CD4-positive, alpha-beta memory T cell (primary cell): ENCODE data around the gene GIT2. TPM values are rescaled to one million over a fixed set of nuclear protein-coding genes. Genes with fewer than 3 reads are reported as not detected.

Experiments
- CTCF ChIA-PET: fragments of 350-600 bp; sonication (Branson Sonifier 250); formaldehyde crosslinking; loops from one replicate; lab custom pipeline; 2021; ENCODE audit warnings: inconsistent platforms; ENCODE audit not compliant: partially characterized antibody; lab: Charles Lee
- POLR2A ChIA-PET: fragments of 350-600 bp; sonication (Branson Sonifier 250); formaldehyde crosslinking; loops from one replicate; lab custom pipeline; 2021; ENCODE audit not compliant: partially characterized antibody; lab: Charles Lee
- DNase-seq, 5 donors: peaks; one replicate each; pipeline versions ENCODE4 v3.0.0 to v3.0.0-alpha.2; 2020 to 2022; ENCODE audit warnings: mixed read lengths in 1 of 5
- H3K27ac ChIP-seq: one replicate; pipeline ENCODE4 v1.7.0; 2013; ENCODE audit warnings: low read depth, low read length
- H3K27me3 ChIP-seq: 2 replicates; pipeline ENCODE4 v1.7.0; 2013; ENCODE audit warnings: mild to moderate bottlenecking, low read length, moderate library complexity; ENCODE audit not compliant: insufficient read depth
- H3K36me3 ChIP-seq: 2 replicates; pipeline ENCODE4 v1.7.0; 2013; ENCODE audit warnings: mild to moderate bottlenecking, low read length, moderate library complexity; ENCODE audit not compliant: insufficient read depth
- H3K4me1 ChIP-seq: 2 replicates; pipeline ENCODE4 v1.7.0; 2013; ENCODE audit warnings: mild to moderate bottlenecking, low read length, moderate library complexity; ENCODE audit not compliant: insufficient read depth
- H3K4me3 ChIP-seq, 2 donors: one replicate each; pipeline ENCODE4 v1.7.0; 2013; ENCODE audit warnings: low read length in 2 of 2, mild to moderate bottlenecking in 1 of 2
- H3K9me3 ChIP-seq, 2 donors: one replicate each; pipeline ENCODE4 v1.7.0; 2013; ENCODE audit warnings: low read length in 2 of 2, control low read depth in 1 of 2; ENCODE audit not compliant: control insufficient read depth in 1 of 2
- H3K27ac Mint-ChIP-seq, 7 donors: one replicate each; pipeline ENCODE4 v1.8.0; 2020 to 2021; ENCODE audit warnings: mixed read lengths in 7 of 7, mild to moderate bottlenecking in 6 of 7, inconsistent platforms in 3 of 7, moderate library complexity in 3 of 7
- H3K27me3 Mint-ChIP-seq, 2 donors: one replicate each; pipeline ENCODE4 v1.8.0; 2020 to 2021; ENCODE audit warnings: mixed read lengths in 2 of 2
- H3K36me3 Mint-ChIP-seq, 2 donors: one replicate each; pipeline ENCODE4 v1.8.0; 2020 to 2021; ENCODE audit warnings: mixed read lengths in 2 of 2, inconsistent platforms in 1 of 2, mild to moderate bottlenecking in 1 of 2
- H3K4me1 Mint-ChIP-seq, 4 donors: one replicate each; pipeline ENCODE4 v1.8.0; 2020 to 2021; ENCODE audit warnings: mixed read lengths in 4 of 4, mild to moderate bottlenecking in 1 of 4
- H3K4me3 Mint-ChIP-seq, 8 donors: one replicate each; pipeline ENCODE4 v1.8.0; 2020 to 2021; ENCODE audit warnings: mixed read lengths in 8 of 8, mild to moderate bottlenecking in 7 of 8, moderate library complexity in 6 of 8, inconsistent platforms in 3 of 8
- H3K9me3 Mint-ChIP-seq, 8 donors: one replicate each; pipeline ENCODE4 v1.8.0; 2020 to 2021; ENCODE audit warnings: mixed read lengths in 8 of 8, mild to moderate bottlenecking in 5 of 8, inconsistent platforms in 3 of 8, moderate library complexity in 1 of 8
- intact Hi-C: fragments of 100-400 bp; cut with micrococcal nuclease; formaldehyde crosslinking; loops from one replicate; pipeline ENCODE4 v1.15.1; 2023
- polyA plus RNA-seq, 2 donors: library from polyadenylated mRNA; unstranded; fragments of 300-500 nt; fragmentation: Illumina TruSeq; gene quantifications; one replicate each; pipeline ENCODE4 v1.2.3, GENCODE V29; 2021
- total RNA-seq, 2 experiments: library from RNA; stranded (reverse); gene quantifications; one replicate each; pipeline ENCODE4 v1.2.3, GENCODE V29; 2021

GIT2 gene
- total and polyA plus RNA-seq, 4 experiments from 2014 or later = 83.1 to 149 (median 118) TPM

GRCh38 chr12:109914461-109914860 is 81.7 kb downstream of the GIT2 start:
- H3K27me3 ChIP-seq = no peaks in the 10 kb centered on the region
- peak overlapping the region in 3 of 7 donors; percentile 36 to 44 (median 43) for H3K27ac Mint-ChIP-seq
- intact Hi-C loops = no loop called here
- peaks cover 0 to 4% (median 0%) of the 10 kb centered on the region in 4 donors for H3K4me1 Mint-ChIP-seq
- no peak for DNase-seq
- CTCF ChIA-PET = interaction anchor here (2.4 kb wide), 1 partner anchor 61 kb away, joined by 7 read pairs; no protein-coding TSS in a partner anchor
- POLR2A ChIA-PET = no interaction called here
- peaks cover 52 to 82% of the 10 kb centered on the region in 2 donors for H3K36me3 Mint-ChIP-seq
- no peaks in the 10 kb centered on the region for H3K9me3 Mint-ChIP-seq
- no peak overlapping the region for H3K4me3 Mint-ChIP-seq
- no peak overlapping the region for H3K4me3 ChIP-seq
- H3K4me1 ChIP-seq = no peaks in the 10 kb centered on the region
- H3K27ac ChIP-seq = no peak overlapping the region
- peaks cover 56% of the 10 kb centered on the region for H3K36me3 ChIP-seq
- no peaks in the 10 kb centered on the region for H3K27me3 Mint-ChIP-seq
- no peaks in the 10 kb centered on the region for H3K9me3 ChIP-seq

- H3K36me3 ChIP-seq = peaks cover 64% of the 10 kb centered on the region
- no peak for DNase-seq
- no peak overlapping the region for H3K4me3 ChIP-seq
- no peaks in the 10 kb centered on the region for H3K9me3 ChIP-seq
- intact Hi-C loops = no loop called here
- H3K4me3 Mint-ChIP-seq = no peak overlapping the region
- ChIA-PET CTCF (interaction anchor here (0.7 to 2.4 kb wide), 4 partner anchors 13 to 68 kb away, joined by 3 to 7 read pairs (median 4); no protein-coding TSS in a partner anchor), POLR2A (no interaction called here)
- H3K27ac ChIP-seq = no peak overlapping the region
- H3K36me3 Mint-ChIP-seq = peaks cover 61 to 84% of the 10 kb centered on the region in 2 donors
- H3K4me1 Mint-ChIP-seq = peaks cover 0 to 4% (median 0%) of the 10 kb centered on the region in 4 donors
- no peaks in the 10 kb centered on the region for H3K9me3 Mint-ChIP-seq
- H3K27me3 ChIP-seq = no peaks in the 10 kb centered on the region
- peak overlapping the region in 3 of 7 donors; percentile 51 to 73 (median 65) for H3K27ac Mint-ChIP-seq
- H3K27me3 Mint-ChIP-seq = no peaks in the 10 kb centered on the region
- H3K4me1 ChIP-seq = no peaks in the 10 kb centered on the region
These were observed 83.3 kb downstream of the GIT2 start for GRCh38 chr12:109912855-109913321.

GRCh38 chr12:109910969-109911348 is 85.2 kb downstream of the GIT2 start:
- peak overlapping the region in 4 of 7 donors; percentile 15 to 54 (median 31) for H3K27ac Mint-ChIP-seq
- Histone ChIP-seq H3K27ac (no peak overlapping the region), H3K27me3 (no peaks in the 10 kb centered on the region), H3K4me1 (no peaks in the 10 kb centered on the region), H3K4me3 (no peak overlapping the region), H3K36me3 (peaks cover 64% of the 10 kb centered on the region), H3K9me3 (no peaks in the 10 kb centered on the region)
- peaks cover 0 to 4% (median 2%) of the 10 kb centered on the region in 4 donors for H3K4me1 Mint-ChIP-seq
- CTCF ChIA-PET = interaction anchor here (1.2 kb wide), 1 partner anchor 10 kb away, joined by 4 read pairs; no protein-coding TSS in a partner anchor
- H3K9me3 Mint-ChIP-seq = no peaks in the 10 kb centered on the region
- H3K36me3 Mint-ChIP-seq = peaks cover 56 to 81% of the 10 kb centered on the region in 2 donors
- DNase-seq = peak in 1 of 5 donors; percentile 8
- POLR2A ChIA-PET = interaction anchor here (1.1 to 1.6 kb wide), 2 partner anchors 11 to 13 kb away, joined by 3 to 7 read pairs; partner anchors contain the start of gene TCHP
- intact Hi-C loops = no loop called here
- H3K4me3 Mint-ChIP-seq = no peak overlapping the region
- H3K27me3 Mint-ChIP-seq = no peaks in the 10 kb centered on the region

- ChIA-PET CTCF (interaction anchor here (0.6 to 1.5 kb wide), 3 partner anchors 45 to 695 kb away, joined by 3 to 5 read pairs (median 3); no protein-coding TSS in a partner anchor), POLR2A (interaction anchor here (1.1 to 1.6 kb wide), 2 partner anchors 10 to 13 kb away, joined by 3 to 7 read pairs; partner anchors contain the start of gene TCHP)
- Mint-ChIP-seq H3K4me1 (peaks cover 0 to 4% (median 2%) of the 10 kb centered on the region in 4 donors), H3K36me3 (peaks cover 54 to 81% of the 10 kb centered on the region in 2 donors), H3K9me3 (no peaks in the 10 kb centered on the region), H3K27ac (peak overlapping the region in 3 of 7 donors; percentile 15 to 54 (median 27)), H3K4me3 (no peak overlapping the region), H3K27me3 (no peaks in the 10 kb centered on the region)
- Histone ChIP-seq H3K36me3 (peaks cover 64% of the 10 kb centered on the region), H3K27ac (no peak overlapping the region), H3K27me3 (no peaks in the 10 kb centered on the region), H3K4me3 (no peak overlapping the region), H3K9me3 (no peaks in the 10 kb centered on the region), H3K4me1 (no peaks in the 10 kb centered on the region)
- no peak for DNase-seq
- intact Hi-C loops = no loop called here
These were observed 85.8 kb downstream of the GIT2 start for GRCh38 chr12:109910254-109910968.

- no peaks in the 10 kb centered on the region for H3K27me3 ChIP-seq
- POLR2A ChIA-PET = interaction anchor here (1.0 kb wide), 1 partner anchor 98 kb away, joined by 3 read pairs; no protein-coding TSS in a partner anchor
- peaks cover 44 to 61% of the 10 kb centered on the region in 2 donors for H3K36me3 Mint-ChIP-seq
These were observed 90.9 kb downstream of the GIT2 start for GRCh38 chr12:109905301-109905700.

GRCh38 chr12:109902891-109903418 is 93.2 kb downstream of the GIT2 start:
- DNase-seq = no peak
- intact Hi-C loops = no loop called here
- H3K4me3 ChIP-seq = no peak overlapping the region
- Mint-ChIP-seq H3K27me3 (no peaks in the 10 kb centered on the region), H3K36me3 (peaks cover 33 to 51% of the 10 kb centered on the region in 2 donors), H3K4me3 (no peak overlapping the region), H3K4me1 (peaks cover 14 to 41% (median 21%) of the 10 kb centered on the region in 4 donors), H3K9me3 (no peaks in the 10 kb centered on the region), H3K27ac (peak overlapping the region in 1 of 7 donors; percentile 69)
- H3K4me1 ChIP-seq = peaks cover 22% of the 10 kb centered on the region
- no peaks in the 10 kb centered on the region for H3K9me3 ChIP-seq
- no peaks in the 10 kb centered on the region for H3K27me3 ChIP-seq
- no peak overlapping the region for H3K27ac ChIP-seq
- peaks cover 52% of the 10 kb centered on the region for H3K36me3 ChIP-seq
- CTCF ChIA-PET = interaction anchor here (0.8 kb wide), 1 partner anchor 17 kb away, joined by 3 read pairs; no protein-coding TSS in a partner anchor
- POLR2A ChIA-PET = interaction anchor here (0.9 kb wide), 1 partner anchor 15 kb away, joined by 3 read pairs; no protein-coding TSS in a partner anchor

More at GRCh38 chr12:109905301-109905700, 90.9 kb downstream of the GIT2 start:
- Histone ChIP-seq H3K4me1 (peaks cover 16% of the 10 kb centered on the region), H3K36me3 (peaks cover 63% of the 10 kb centered on the region), H3K27ac (no peak overlapping the region), H3K4me3 (no peak overlapping the region), H3K9me3 (no peaks in the 10 kb centered on the region)
- no peaks in the 10 kb centered on the region for H3K27me3 Mint-ChIP-seq
- peaks cover 11 to 26% (median 15%) of the 10 kb centered on the region in 4 donors for H3K4me1 Mint-ChIP-seq
- DNase-seq = no peak
- H3K9me3 Mint-ChIP-seq = no peaks in the 10 kb centered on the region
- intact Hi-C loops = no loop called here
- CTCF ChIA-PET = interaction anchor here (1.0 to 1.9 kb wide), 2 partner anchors 22 to 23 kb away, joined by 3 to 9 read pairs; no protein-coding TSS in a partner anchor
- peak overlapping the region in 1 of 8 donors; percentile 2 for H3K4me3 Mint-ChIP-seq
- H3K27ac Mint-ChIP-seq = peak overlapping the region in 2 of 7 donors; percentile 42 to 60
